ENCODE results near the gene RIMKLA. TPM values are rescaled to one million over a fixed set of nuclear protein-coding genes. Genes with fewer than 3 reads are reported as not detected.

The RIMKLA gene
- total RNA-seq, 1 donor from 2014 or later, result 0.20 TPM

GRCh38 chr1:42334240-42335049 is 46.1 kb upstream of the RIMKLA start:
- H3K4me3 Mint-ChIP-seq (ENCODE audit: unreplicated experiment), result peak overlapping the region; percentile 95
- H3K9ac ChIP-seq (ENCODE audit: low read length), result peak overlapping the region; percentile 92
- H3K36me3 ChIP-seq (ENCODE audit: insufficient read depth, low read length), result no peaks in the 10 kb centered on the region
- no peaks in the 10 kb centered on the region for H3K9me3 Mint-ChIP-seq (ENCODE audit: unreplicated experiment)
- H3K36me3 Mint-ChIP-seq (ENCODE audit: low read depth, unreplicated experiment), result peaks cover 2% of the 10 kb centered on the region
- peak overlapping the region; percentile 93 for H3K27ac Mint-ChIP-seq (ENCODE audit: unreplicated experiment)
- DNase-seq (ENCODE audit: low read depth), result peak; percentile 27
- peak overlapping the region; percentile 91 for H3K4me2 ChIP-seq (ENCODE audit: low read length)
- peaks cover 55% of the 10 kb centered on the region for H3K79me2 ChIP-seq (ENCODE audit: insufficient read depth, low read length)
- no peaks in the 10 kb centered on the region for H3K27me3 Mint-ChIP-seq (ENCODE audit: low read depth, unreplicated experiment)
- H2AFZ ChIP-seq (ENCODE audit: low read depth, low read length), result peak overlapping the region; percentile 70
- H3K4me1 Mint-ChIP-seq (ENCODE audit: low read depth, unreplicated experiment), result peaks cover 14% of the 10 kb centered on the region
- H4K20me1 ChIP-seq (ENCODE audit: insufficient read depth, low read length), result peaks cover 40% of the 10 kb centered on the region
- H3K27me3 ChIP-seq (ENCODE audit: insufficient read depth, low read length), result no peaks in the 10 kb centered on the region
- no peak for TF ChIP-seq EZH2 (IDR thresholded peaks at IDR 0.05; ENCODE audit: insufficient read depth, low read length)
- TF ChIP-seq, protein P1, sequence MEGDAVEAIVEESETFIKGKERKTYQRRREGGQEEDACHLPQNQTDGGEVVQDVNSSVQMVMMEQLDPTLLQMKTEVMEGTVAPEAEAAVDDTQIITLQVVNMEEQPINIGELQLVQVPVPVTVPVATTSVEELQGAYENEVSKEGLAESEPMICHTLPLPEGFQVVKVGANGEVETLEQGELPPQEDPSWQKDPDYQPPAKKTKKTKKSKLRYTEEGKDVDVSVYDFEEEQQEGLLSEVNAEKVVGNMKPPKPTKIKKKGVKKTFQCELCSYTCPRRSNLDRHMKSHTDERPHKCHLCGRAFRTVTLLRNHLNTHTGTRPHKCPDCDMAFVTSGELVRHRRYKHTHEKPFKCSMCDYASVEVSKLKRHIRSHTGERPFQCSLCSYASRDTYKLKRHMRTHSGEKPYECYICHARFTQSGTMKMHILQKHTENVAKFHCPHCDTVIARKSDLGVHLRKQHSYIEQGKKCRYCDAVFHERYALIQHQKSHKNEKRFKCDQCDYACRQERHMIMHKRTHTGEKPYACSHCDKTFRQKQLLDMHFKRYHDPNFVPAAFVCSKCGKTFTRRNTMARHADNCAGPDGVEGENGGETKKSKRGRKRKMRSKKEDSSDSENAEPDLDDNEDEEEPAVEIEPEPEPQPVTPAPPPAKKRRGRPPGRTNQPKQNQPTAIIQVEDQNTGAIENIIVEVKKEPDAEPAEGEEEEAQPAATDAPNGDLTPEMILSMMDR (IDR thresholded peaks at IDR 0.05; ENCODE audit: insufficient read depth, low read depth, low read length), result no peak
- peak overlapping the region; percentile 91 for H3K4me3 ChIP-seq (ENCODE audit: insufficient read depth, low read depth, low read length)
- H3K4me1 ChIP-seq (ENCODE audit: insufficient read depth, low read length), result peaks cover 8% of the 10 kb centered on the region
- no peak for FAIRE-seq
- no peaks in the 10 kb centered on the region for H3K9me3 ChIP-seq (ENCODE audit: insufficient read depth, low read depth, low read length)
- H3K27ac ChIP-seq (ENCODE audit: low read depth, low read length), result peak overlapping the region; percentile 89

- peak within 1 kb of the TSS; percentile 96 for H2AFZ ChIP-seq (ENCODE audit: low read depth, low read length)
- no peaks in the 10 kb centered on the region for H3K27me3 Mint-ChIP-seq (ENCODE audit: low read depth, unreplicated experiment)
- peak within 1 kb of the TSS; percentile 93 for H3K27ac Mint-ChIP-seq (ENCODE audit: unreplicated experiment)
- peak within 1 kb of the TSS; percentile 92 for H3K9ac ChIP-seq (ENCODE audit: low read length)
- peak; percentile 93 for DNase-seq (ENCODE audit: low read depth)
- H3K36me3 ChIP-seq (ENCODE audit: insufficient read depth, low read length), result no peaks in the 10 kb centered on the region
- H3K9me3 Mint-ChIP-seq (ENCODE audit: unreplicated experiment), result no peaks in the 10 kb centered on the region
- H3K4me2 ChIP-seq (ENCODE audit: low read length), result peak within 1 kb of the TSS; percentile 91
- no peaks in the 10 kb centered on the region for H3K27me3 ChIP-seq (ENCODE audit: insufficient read depth, low read length)
- peaks cover 14% of the 10 kb centered on the region for H3K4me1 Mint-ChIP-seq (ENCODE audit: low read depth, unreplicated experiment)
- H3K9me3 ChIP-seq (ENCODE audit: insufficient read depth, low read depth, low read length), result no peaks in the 10 kb centered on the region
- TF ChIP-seq, protein P1 (IDR thresholded peaks at IDR 0.05; ENCODE audit: insufficient read depth, low read depth, low read length), result no peak
- TF ChIP-seq EZH2 (IDR thresholded peaks at IDR 0.05; ENCODE audit: insufficient read depth, low read length), result no peak
- H3K4me3 Mint-ChIP-seq (ENCODE audit: unreplicated experiment), result peak within 1 kb of the TSS; percentile 95
- H4K20me1 ChIP-seq (ENCODE audit: insufficient read depth, low read length), result peaks cover 34% of the 10 kb centered on the region
- H3K27ac ChIP-seq (ENCODE audit: low read depth, low read length), result peak within 1 kb of the TSS; percentile 89
- peak within 1 kb of the TSS; percentile 91 for H3K4me3 ChIP-seq (ENCODE audit: insufficient read depth, low read depth, low read length)
- H3K79me2 ChIP-seq (ENCODE audit: insufficient read depth, low read length), result peaks cover 47% of the 10 kb centered on the region
- peaks cover under 1% of the 10 kb centered on the region for H3K36me3 Mint-ChIP-seq (ENCODE audit: low read depth, unreplicated experiment)
- H3K4me1 ChIP-seq (ENCODE audit: insufficient read depth, low read length), result peaks cover 13% of the 10 kb centered on the region
- no peak for FAIRE-seq
These were observed 45.4 kb upstream of the RIMKLA start, which contains the start of gene FOXJ3 for GRCh38 chr1:42335050-42335808. Gene FOXJ3, minus strand, starts transcription at chr1:42335235. Its CDS starts 24,142 bp downstream, at chr1:42311093.
